Cardiac muscle cell (in vitro differentiated cells and primary cell): ENCODE data around the gene ZFR2. TPM values are rescaled to one million over a fixed set of nuclear protein-coding genes. Genes with fewer than 3 reads are reported as not detected.

ENCODE experiments used
- DNase-seq, 2 donors: peaks; one replicate each; pipeline versions ENCODE4 v3.0.0 to v3.0.0-alpha.2; 2010 to 2017; ENCODE audit warnings: low read depth in 1 of 2, low spot score in 1 of 2
- H3K27ac ChIP-seq: fragments of 200-600 bp; sonication (generic); 2 replicates; pipeline ENCODE4 v1.5.1; 2016
- H3K27me3 ChIP-seq: fragments of 200-600 bp; sonication (generic); 2 replicates; pipeline ENCODE4 v1.6.0; 2016; ENCODE audit warnings: control low read depth
- H3K36me3 ChIP-seq: fragments of 200-600 bp; sonication (generic); 2 replicates; pipeline ENCODE4 v1.5.1; 2016; ENCODE audit warnings: control low read depth
- H3K4me1 ChIP-seq: fragments of 200-600 bp; sonication (generic); 2 replicates; pipeline ENCODE4 v1.8.1; 2017; ENCODE audit warnings: low read depth, mild to moderate bottlenecking, mixed run types
- H3K4me3 ChIP-seq: fragments of 200-600 bp; sonication (generic); 2 replicates; pipeline ENCODE4 v1.5.1; 2016; ENCODE audit warnings: mild to moderate bottlenecking
- H3K9me3 ChIP-seq: fragments of 200-600 bp; sonication (generic); 2 replicates; pipeline ENCODE4 v1.5.1; 2017; ENCODE audit warnings: low read depth, mild to moderate bottlenecking, control low read depth
- CTCF ChIP-seq: IDR thresholded peaks from 2 replicates; pipeline ENCODE4 v1.5.1; 2012; ENCODE audit warnings: low read depth, mild to moderate bottlenecking, low read length
- polyA plus RNA-seq: library from polyadenylated mRNA; unstranded; fragments of >200 nt; fragmentation: Nextera tagmentation; extraction: Ambion mirVana; gene quantifications from 2 replicates; pipeline ENCODE4 v1.2.1, GENCODE V29; 2016
- total RNA-seq: library from RNA; depleted of rRNA; stranded (reverse); fragments of >200 nt; gene quantifications from 2 replicates; pipeline ENCODE4 v1.2.3, GENCODE V29; 2016

The ZFR2 gene
- total and polyA plus RNA-seq, 2 experiments from 2014 or later, result 18.8 to 44.7 TPM

GRCh38 chr19:3782330-3782729 is 86.5 kb downstream of the ZFR2 start:
- DNase-seq, result no peak
- Histone ChIP-seq H3K9me3 (no peaks in the 10 kb centered on the region), H3K27ac (no peak overlapping the region), H3K4me1 (no peaks in the 10 kb centered on the region), H3K27me3 (peaks cover 32% of the 10 kb centered on the region), H3K4me3 (no peak overlapping the region), H3K36me3 (no peaks in the 10 kb centered on the region)
- no peak for TF ChIP-seq CTCF

GRCh38 chr19:3781603-3782002 is 87.2 kb downstream of the ZFR2 start:
- no peak overlapping the region for H3K4me3 ChIP-seq
- DNase-seq, result no peak
- H3K36me3 ChIP-seq, result no peaks in the 10 kb centered on the region
- no peaks in the 10 kb centered on the region for H3K4me1 ChIP-seq
- no peaks in the 10 kb centered on the region for H3K9me3 ChIP-seq
- H3K27me3 ChIP-seq, result peaks cover 28% of the 10 kb centered on the region
- H3K27ac ChIP-seq, result no peak overlapping the region
- TF ChIP-seq CTCF, result no peak

- Histone ChIP-seq H3K36me3 (no peaks in the 10 kb centered on the region), H3K4me1 (no peaks in the 10 kb centered on the region), H3K4me3 (no peak overlapping the region), H3K27ac (no peak overlapping the region), H3K27me3 (peaks cover 22% of the 10 kb centered on the region), H3K9me3 (no peaks in the 10 kb centered on the region)
- no peak for DNase-seq
- TF ChIP-seq CTCF, result no peak
These were observed 88.0 kb downstream of the ZFR2 start for GRCh38 chr19:3780786-3781304.

GRCh38 chr19:3778899-3779723 is 89.7 kb downstream of the ZFR2 start:
- Histone ChIP-seq H3K4me3 (no peak overlapping the region), H3K27me3 (peaks cover 5% of the 10 kb centered on the region), H3K4me1 (no peaks in the 10 kb centered on the region), H3K36me3 (no peaks in the 10 kb centered on the region), H3K27ac (no peak overlapping the region), H3K9me3 (no peaks in the 10 kb centered on the region)
- TF ChIP-seq CTCF, result no peak
- DNase-seq, result no peak

- TF ChIP-seq CTCF, result no peak
- H3K9me3 ChIP-seq, result no peaks in the 10 kb centered on the region
- no peak overlapping the region for H3K27ac ChIP-seq
- no peaks in the 10 kb centered on the region for H3K27me3 ChIP-seq
- no peaks in the 10 kb centered on the region for H3K36me3 ChIP-seq
- no peak for DNase-seq
- H3K4me1 ChIP-seq, result no peaks in the 10 kb centered on the region
- H3K4me3 ChIP-seq, result no peak overlapping the region
These were observed 90.6 kb downstream of the ZFR2 start for GRCh38 chr19:3778104-3778867.
